ENCODE data around the gene GPR12. TPM values are rescaled to one million over a fixed set of nuclear protein-coding genes. Genes with fewer than 3 reads are reported as not detected.

Gene GPR12
- total RNA-seq, 1 donor from 2014 or later = 0.14 TPM

- Histone ChIP-seq H3K27me3 (ENCODE audit: low read depth) (peaks cover 69% of the 10 kb centered on the region), H3K4me3 (no peak overlapping the region), H3K4me1 (peaks cover 14% of the 10 kb centered on the region), H3K27ac (replicated peaks) (no peak overlapping the region), H3K9me3 (replicated peaks) (no peaks in the 10 kb centered on the region), H3K36me3 (no peaks in the 10 kb centered on the region)
- intact Hi-C loops (cut with micrococcal nuclease) = no loop called here
- TF ChIP-seq CTCF (IDR thresholded peaks at IDR 0.05; ENCODE audit: borderline replicate concordance) = no peak
- no peak for DNase-seq
These were observed 3.6 kb downstream of the GPR12 start for GRCh38 chr13:26756961-26757360.

DNA sequence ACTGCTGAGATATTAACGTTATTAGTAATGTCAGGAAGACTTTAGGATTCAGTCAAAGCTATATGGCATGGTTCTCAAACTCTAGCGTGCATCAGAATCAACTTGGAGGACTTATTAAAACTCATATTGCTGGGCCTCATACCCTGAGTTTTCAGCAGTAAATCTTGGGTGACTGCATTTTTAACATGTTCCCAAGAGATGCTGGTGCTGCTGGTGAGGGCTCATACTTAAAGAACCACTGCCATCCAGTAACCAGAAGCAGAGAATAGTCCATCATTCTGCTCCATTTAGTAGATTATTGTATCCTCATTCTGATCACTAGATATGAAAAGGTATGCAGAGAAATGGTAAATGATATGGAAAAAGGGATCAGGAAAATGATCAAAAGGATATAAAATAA lies 7.9 kb downstream of the GPR12 start:
- intact Hi-C loops (cut with micrococcal nuclease) = no loop called here
- DNase-seq = no peak
- Histone ChIP-seq H3K9me3 (replicated peaks) (no peaks in the 10 kb centered on the region), H3K36me3 (no peaks in the 10 kb centered on the region), H3K27me3 (ENCODE audit: low read depth) (peaks cover 70% of the 10 kb centered on the region), H3K4me1 (no peaks in the 10 kb centered on the region), H3K27ac (replicated peaks) (no peak overlapping the region), H3K4me3 (no peak overlapping the region)
- TF ChIP-seq CTCF (IDR thresholded peaks at IDR 0.05; ENCODE audit: borderline replicate concordance) = no peak

DNA sequence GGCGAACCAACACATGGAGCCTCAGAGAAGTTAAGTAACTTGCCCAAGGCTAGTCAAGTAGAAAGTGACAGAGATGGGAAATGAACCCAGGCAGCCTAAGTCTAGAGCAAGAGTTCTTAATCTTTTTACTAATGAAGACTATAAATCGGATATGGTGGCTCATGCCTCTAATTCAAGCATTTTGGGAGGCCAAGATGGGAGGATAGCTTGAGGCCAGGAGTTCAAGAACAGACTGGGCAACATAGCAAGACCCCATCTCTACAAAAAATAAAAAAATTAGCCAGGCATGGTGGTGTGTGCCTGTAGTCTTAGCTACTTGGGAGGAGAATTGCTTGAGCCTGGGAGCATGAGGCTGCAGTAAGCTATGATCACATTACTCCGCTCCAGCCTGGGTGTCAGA lies 10.7 kb downstream of the GPR12 start:
- TF ChIP-seq CTCF (IDR thresholded peaks at IDR 0.05; ENCODE audit: borderline replicate concordance) = no peak
- H3K36me3 ChIP-seq = no peaks in the 10 kb centered on the region
- intact Hi-C loops (cut with micrococcal nuclease) = no loop called here
- no peak overlapping the region for H3K27ac ChIP-seq (replicated peaks)
- no peaks in the 10 kb centered on the region for H3K9me3 ChIP-seq (replicated peaks)
- no peak for DNase-seq
- H3K4me1 ChIP-seq = no peaks in the 10 kb centered on the region
- H3K4me3 ChIP-seq = no peak overlapping the region
- H3K27me3 ChIP-seq (ENCODE audit: low read depth) = peaks cover 68% of the 10 kb centered on the region

- Histone ChIP-seq H3K9me3 (replicated peaks) (no peaks in the 10 kb centered on the region), H3K4me3 (no peak overlapping the region), H3K36me3 (no peaks in the 10 kb centered on the region), H3K27me3 (ENCODE audit: low read depth) (peaks cover 72% of the 10 kb centered on the region), H3K4me1 (no peaks in the 10 kb centered on the region), H3K27ac (replicated peaks) (no peak overlapping the region)
- intact Hi-C loops (cut with micrococcal nuclease) = no loop called here
- no peak for TF ChIP-seq CTCF (IDR thresholded peaks at IDR 0.05; ENCODE audit: borderline replicate concordance)
- DNase-seq = no peak
These were observed 11.3 kb downstream of the GPR12 start for GRCh38 chr13:26749285-26749684.

- Histone ChIP-seq H3K9me3 (replicated peaks) (no peaks in the 10 kb centered on the region), H3K27me3 (ENCODE audit: low read depth) (peaks cover 88% of the 10 kb centered on the region), H3K36me3 (no peaks in the 10 kb centered on the region), H3K27ac (replicated peaks) (no peak overlapping the region), H3K4me1 (no peaks in the 10 kb centered on the region), H3K4me3 (no peak overlapping the region)
- TF ChIP-seq CTCF (IDR thresholded peaks at IDR 0.05; ENCODE audit: borderline replicate concordance) = no peak
- intact Hi-C loops (cut with micrococcal nuclease) = no loop called here
- DNase-seq = no peak
These were observed 12.9 kb downstream of the GPR12 start for GRCh38 chr13:26747706-26748105.

DNA sequence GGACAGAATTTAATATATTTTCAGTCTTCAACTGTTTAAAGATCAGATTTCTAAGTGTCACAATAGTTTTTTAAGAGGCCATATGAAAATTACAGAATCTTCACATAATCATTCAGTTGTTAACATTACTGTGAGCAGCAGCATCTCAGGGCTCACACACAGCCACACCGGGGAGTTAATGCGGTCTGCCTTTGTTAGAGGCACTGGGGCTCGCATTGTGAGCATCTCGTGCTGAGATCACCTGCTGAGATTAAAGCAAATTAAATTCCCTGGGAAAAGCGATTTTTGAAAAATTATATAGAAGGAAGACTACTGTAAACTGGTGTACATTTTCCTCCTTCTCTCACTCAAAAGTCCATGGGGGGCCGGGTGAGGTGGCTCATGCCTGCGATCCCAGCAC lies 16.6 kb downstream of the GPR12 start:
- intact Hi-C loops (cut with micrococcal nuclease) = no loop called here
- Histone ChIP-seq H3K4me3 (no peak overlapping the region), H3K9me3 (replicated peaks) (peaks cover 3% of the 10 kb centered on the region), H3K27ac (replicated peaks) (no peak overlapping the region), H3K27me3 (ENCODE audit: low read depth) (peaks cover 87% of the 10 kb centered on the region), H3K4me1 (no peaks in the 10 kb centered on the region), H3K36me3 (no peaks in the 10 kb centered on the region)
- DNase-seq = no peak
- no peak for TF ChIP-seq CTCF (IDR thresholded peaks at IDR 0.05; ENCODE audit: borderline replicate concordance)

Data from left ventricle myocardium inferior (tissue), 1 donor.